Activated T-cell treated with anti-CD3 and anti-CD28 coated beads, Interleukin-2, amount 50 U/mL, for 72 hours (primary cell): ENCODE data around the gene TM4SF5. TPM values are rescaled to one million over a fixed set of nuclear protein-coding genes. Genes with fewer than 3 reads are reported as not detected.

ENCODE experiments used
- ATAC-seq, 2 donors: fragments of 150-1000 bp; cut with Tn5 transposase; replicated peaks in 1 of 2; 2 replicates each; pipeline ENCODE4 v1.10.0; 2021; ENCODE audit warnings: moderate library complexity in 2 of 2, mild to moderate bottlenecking in 1 of 2
- DNase-seq, 2 donors: peaks; one replicate each; pipeline ENCODE4 v3.0.0; 2021 to 2022; ENCODE audit warnings: mixed read lengths in 1 of 2
- H3K27ac Mint-ChIP-seq: one replicate; pipeline ENCODE4 v1.8.0; 2022; ENCODE audit warnings: mild to moderate bottlenecking, moderate library complexity, mixed read lengths
- H3K27me3 Mint-ChIP-seq: one replicate; pipeline ENCODE4 v1.8.0; 2022; ENCODE audit warnings: low read depth, mixed read lengths
- H3K36me3 Mint-ChIP-seq, 2 donors: one replicate each; pipeline ENCODE4 v1.8.0; 2022; ENCODE audit warnings: mixed read lengths in 2 of 2, mild to moderate bottlenecking in 1 of 2; ENCODE audit not compliant: insufficient read depth in 2 of 2
- H3K4me1 Mint-ChIP-seq: one replicate; pipeline ENCODE4 v1.8.0; 2022; ENCODE audit warnings: low read depth, mixed read lengths
- H3K4me3 Mint-ChIP-seq, 2 donors: one replicate each; pipeline ENCODE4 v1.8.0; 2022; ENCODE audit warnings: mild to moderate bottlenecking in 2 of 2, mixed read lengths in 2 of 2, moderate library complexity in 2 of 2
- H3K9me3 Mint-ChIP-seq, 2 donors: one replicate each; pipeline ENCODE4 v1.8.0; 2022; ENCODE audit warnings: mixed read lengths in 2 of 2
- total RNA-seq, 2 donors: library from RNA; stranded (reverse); gene quantifications; one replicate each; pipeline ENCODE4 v1.2.3, GENCODE V29; 2022

Gene TM4SF5
- not detected for total RNA-seq

DNA sequence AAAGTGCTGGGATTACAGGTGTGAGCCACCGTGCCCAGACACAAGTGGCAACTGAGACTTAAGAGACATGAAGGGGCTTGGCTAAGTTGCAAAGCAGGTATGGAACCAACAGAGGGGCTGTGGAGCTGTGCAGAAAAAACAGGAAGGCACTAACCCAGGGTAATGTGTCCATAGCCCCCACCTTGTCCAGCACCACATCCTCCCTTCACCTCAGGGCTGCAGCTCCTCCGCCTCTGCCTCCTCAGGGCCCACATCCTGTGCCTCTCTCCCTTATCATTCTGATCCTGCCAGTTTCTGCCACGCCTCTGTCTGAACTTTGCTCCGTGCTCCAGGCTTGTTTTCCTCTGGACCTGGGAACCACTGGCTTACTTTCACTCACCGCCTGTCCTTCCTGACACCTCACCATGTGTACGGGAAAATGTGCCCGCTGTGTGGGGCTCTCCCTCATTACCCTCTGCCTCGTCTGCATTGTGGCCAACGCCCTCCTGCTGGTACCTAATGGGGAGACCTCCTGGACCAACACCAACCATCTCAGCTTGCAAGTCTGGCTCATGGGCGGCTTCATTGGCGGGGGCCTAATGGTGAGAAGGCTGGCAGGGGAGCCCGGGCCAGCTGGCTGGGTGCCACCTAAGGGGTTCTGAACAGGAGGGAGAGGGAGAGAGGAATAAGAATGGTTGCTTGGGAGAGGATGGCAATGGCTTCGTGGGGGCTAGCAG is at the start of gene TM4SF5:
Gene TM4SF5 (plus strand): TSS at position 368 of the 716 bp plus-strand sequence. CDS start 37 bp downstream, at position 405.
- Mint-ChIP-seq H3K4me3 (no peak within 1 kb of the TSS), H3K27me3 (no peaks in the 10 kb centered on the region), H3K4me1 (peaks cover 6% of the 10 kb centered on the region), H3K27ac (no peak within 1 kb of the TSS), H3K36me3 (no peaks in the 10 kb centered on the region), H3K9me3 (no peaks in the 10 kb centered on the region)
- DNase-seq: no peak
- peak in 1 of 2 donors; percentile 43 for ATAC-seq

- Mint-ChIP-seq H3K27ac (no peak overlapping the region), H3K4me3 (no peak overlapping the region), H3K27me3 (no peaks in the 10 kb centered on the region), H3K9me3 (no peaks in the 10 kb centered on the region), H3K36me3 (peaks cover 8 to 10% of the 10 kb centered on the region in 2 donors), H3K4me1 (peaks cover 22% of the 10 kb centered on the region)
- no peak for DNase-seq
- ATAC-seq: no peak
These were observed 48.9 kb upstream of the TM4SF5 start for GRCh38 chr17:4722678-4723240.

DNA sequence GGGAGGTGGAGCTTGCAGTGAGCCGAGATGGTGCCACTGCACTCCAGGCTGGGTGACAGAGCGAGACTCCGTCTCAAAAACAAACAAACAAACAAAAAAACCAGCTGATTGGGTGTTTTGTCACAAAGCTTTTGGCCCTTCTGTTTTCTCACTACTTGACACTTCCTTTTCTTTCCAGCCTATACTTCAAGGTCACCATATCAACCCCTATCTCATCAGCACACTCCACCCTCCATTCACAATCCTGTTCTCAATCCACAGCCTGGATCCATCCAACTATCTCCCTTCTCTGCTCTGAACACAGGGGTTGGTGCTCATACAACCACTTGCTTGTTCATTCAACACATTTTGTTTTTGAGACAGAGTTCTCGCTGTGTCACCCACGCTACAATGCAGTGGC is 47.0 kb upstream of the TM4SF5 start:
- no peaks in the 10 kb centered on the region for H3K9me3 Mint-ChIP-seq
- DNase-seq (no peak), ATAC-seq (no peak)
- peaks cover 35% of the 10 kb centered on the region for H3K4me1 Mint-ChIP-seq
- no peaks in the 10 kb centered on the region for H3K27me3 Mint-ChIP-seq
- no peak overlapping the region for H3K27ac Mint-ChIP-seq
- H3K36me3 Mint-ChIP-seq: peaks cover 2 to 4% of the 10 kb centered on the region in 2 donors
- H3K4me3 Mint-ChIP-seq: no peak overlapping the region

DNA sequence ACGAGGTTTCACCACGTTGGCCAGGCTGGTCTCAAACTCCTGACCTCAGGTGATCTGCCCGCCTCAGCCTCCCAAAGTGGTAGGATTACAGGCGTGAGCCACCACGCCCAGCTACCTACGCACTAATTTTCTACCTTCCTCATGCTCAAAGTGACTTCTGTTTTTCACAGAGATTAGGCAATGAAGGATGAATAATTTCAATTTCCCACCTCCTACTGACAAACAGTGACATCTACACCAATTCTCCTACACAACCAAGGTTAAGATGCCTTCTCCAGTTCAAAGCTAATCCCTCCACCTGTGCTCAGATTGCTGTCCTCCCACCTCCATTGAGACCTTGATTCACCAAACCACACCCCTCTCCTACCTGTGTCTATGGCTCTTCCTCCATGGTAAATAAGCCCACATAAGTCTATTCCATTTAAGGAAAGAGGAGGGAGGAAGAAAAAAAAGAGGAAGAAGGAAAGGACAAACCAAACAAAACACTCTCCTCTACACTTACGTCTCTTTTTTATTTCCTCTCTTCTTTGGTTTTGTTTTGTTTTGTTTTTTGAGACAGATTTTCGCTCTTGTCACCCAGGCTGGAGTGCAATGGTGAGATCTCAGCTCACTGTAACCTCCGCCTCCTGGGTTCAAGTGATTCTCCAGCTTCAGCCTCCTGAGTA is 45.9 kb upstream of the TM4SF5 start:
- H3K27ac Mint-ChIP-seq: peak overlapping the region; percentile 22
- H3K36me3 Mint-ChIP-seq: peaks cover 0 to 2% of the 10 kb centered on the region in 2 donors
- H3K9me3 Mint-ChIP-seq: no peaks in the 10 kb centered on the region
- no peak for DNase-seq
- H3K4me3 Mint-ChIP-seq: no peak overlapping the region
- H3K4me1 Mint-ChIP-seq: peaks cover 39% of the 10 kb centered on the region
- no peak for ATAC-seq
- no peaks in the 10 kb centered on the region for H3K27me3 Mint-ChIP-seq

DNA sequence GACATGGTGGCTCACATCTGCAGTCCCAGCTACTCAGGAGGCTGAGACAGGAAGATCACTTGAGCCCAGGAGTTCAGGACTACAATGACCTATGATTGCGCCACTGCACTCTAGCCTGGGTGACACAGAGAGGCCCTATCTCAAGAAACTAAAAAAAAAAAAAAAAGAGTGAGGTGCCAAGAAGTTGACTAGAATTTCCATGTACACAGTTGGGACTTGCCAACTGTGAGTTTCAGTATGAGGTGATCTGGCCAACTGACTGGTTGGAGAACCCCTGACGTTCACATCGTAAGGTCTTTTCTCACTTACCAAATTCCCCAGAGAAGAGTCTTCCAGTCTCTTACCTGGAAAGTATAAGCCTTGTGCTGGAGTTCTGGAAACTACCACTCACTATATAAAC is 43.6 kb upstream of the TM4SF5 start:
- ATAC-seq (peak; percentile 44 to 61), DNase-seq (peak; percentile 48 to 51)
- H3K4me1 Mint-ChIP-seq: peaks cover 57% of the 10 kb centered on the region
- no peaks in the 10 kb centered on the region for H3K9me3 Mint-ChIP-seq
- peaks cover 2% of the 10 kb centered on the region in 2 donors for H3K36me3 Mint-ChIP-seq
- H3K27ac Mint-ChIP-seq: peak overlapping the region; percentile 97
- H3K27me3 Mint-ChIP-seq: no peaks in the 10 kb centered on the region
- H3K4me3 Mint-ChIP-seq: peak overlapping the region; percentile 77 to 92

- Mint-ChIP-seq H3K4me1 (peaks cover 55% of the 10 kb centered on the region), H3K27me3 (peaks cover 3% of the 10 kb centered on the region), H3K4me3 (peak overlapping the region in 1 of 2 donors; percentile 20), H3K9me3 (no peaks in the 10 kb centered on the region), H3K27ac (no peak overlapping the region), H3K36me3 (peaks cover 2% of the 10 kb centered on the region in 2 donors)
- no peak for ATAC-seq
- no peak for DNase-seq
These were observed 38.6 kb upstream of the TM4SF5 start for GRCh38 chr17:4733073-4733531.

DNA sequence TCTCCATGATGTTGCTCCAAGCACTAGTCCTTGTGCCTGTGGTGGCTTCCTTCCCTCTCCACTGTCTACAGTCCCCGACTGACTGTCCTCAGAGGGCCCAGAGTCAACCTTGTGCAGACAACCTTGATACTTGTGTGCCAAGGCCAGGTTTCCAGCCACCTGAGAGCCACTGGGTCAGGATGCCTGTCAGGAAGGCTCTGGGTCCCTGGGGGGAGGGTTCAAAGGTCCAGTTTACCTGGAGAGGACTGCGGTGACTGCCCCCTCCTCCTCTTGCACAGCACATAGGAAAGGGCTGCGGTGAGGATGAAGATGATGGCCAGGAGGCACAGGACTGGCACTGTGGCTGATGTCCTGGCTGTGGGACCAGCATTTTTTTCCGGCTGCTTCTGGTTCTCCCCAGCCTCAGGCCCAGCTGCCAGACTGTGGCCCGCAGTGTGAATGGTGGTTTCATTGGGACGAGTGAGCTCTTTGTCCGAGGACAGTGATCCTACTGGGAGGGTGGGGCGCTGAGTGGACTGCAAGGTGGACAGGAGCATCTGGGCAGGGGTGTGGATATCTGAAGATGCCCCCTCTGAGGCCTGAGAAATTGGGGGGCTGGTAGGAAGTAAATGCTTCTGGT is 36.7 kb upstream of the TM4SF5 start:
- no peaks in the 10 kb centered on the region for H3K9me3 Mint-ChIP-seq
- no peak overlapping the region for H3K27ac Mint-ChIP-seq
- ATAC-seq (no peak), DNase-seq (no peak)
- peaks cover 13% of the 10 kb centered on the region for H3K27me3 Mint-ChIP-seq
- peaks cover 2% of the 10 kb centered on the region in 2 donors for H3K36me3 Mint-ChIP-seq
- H3K4me3 Mint-ChIP-seq: no peak overlapping the region
- H3K4me1 Mint-ChIP-seq: peaks cover 50% of the 10 kb centered on the region

GRCh38 chr17:4735876-4736651 is 35.6 kb upstream of the TM4SF5 start:
- ATAC-seq (no peak), DNase-seq (no peak)
- no peaks in the 10 kb centered on the region for H3K9me3 Mint-ChIP-seq
- H3K4me1 Mint-ChIP-seq: peaks cover 46% of the 10 kb centered on the region
- H3K4me3 Mint-ChIP-seq: no peak overlapping the region
- H3K27me3 Mint-ChIP-seq: peaks cover 24% of the 10 kb centered on the region
- H3K36me3 Mint-ChIP-seq: peaks cover 2 to 3% of the 10 kb centered on the region in 2 donors
- H3K27ac Mint-ChIP-seq: no peak overlapping the region

DNA sequence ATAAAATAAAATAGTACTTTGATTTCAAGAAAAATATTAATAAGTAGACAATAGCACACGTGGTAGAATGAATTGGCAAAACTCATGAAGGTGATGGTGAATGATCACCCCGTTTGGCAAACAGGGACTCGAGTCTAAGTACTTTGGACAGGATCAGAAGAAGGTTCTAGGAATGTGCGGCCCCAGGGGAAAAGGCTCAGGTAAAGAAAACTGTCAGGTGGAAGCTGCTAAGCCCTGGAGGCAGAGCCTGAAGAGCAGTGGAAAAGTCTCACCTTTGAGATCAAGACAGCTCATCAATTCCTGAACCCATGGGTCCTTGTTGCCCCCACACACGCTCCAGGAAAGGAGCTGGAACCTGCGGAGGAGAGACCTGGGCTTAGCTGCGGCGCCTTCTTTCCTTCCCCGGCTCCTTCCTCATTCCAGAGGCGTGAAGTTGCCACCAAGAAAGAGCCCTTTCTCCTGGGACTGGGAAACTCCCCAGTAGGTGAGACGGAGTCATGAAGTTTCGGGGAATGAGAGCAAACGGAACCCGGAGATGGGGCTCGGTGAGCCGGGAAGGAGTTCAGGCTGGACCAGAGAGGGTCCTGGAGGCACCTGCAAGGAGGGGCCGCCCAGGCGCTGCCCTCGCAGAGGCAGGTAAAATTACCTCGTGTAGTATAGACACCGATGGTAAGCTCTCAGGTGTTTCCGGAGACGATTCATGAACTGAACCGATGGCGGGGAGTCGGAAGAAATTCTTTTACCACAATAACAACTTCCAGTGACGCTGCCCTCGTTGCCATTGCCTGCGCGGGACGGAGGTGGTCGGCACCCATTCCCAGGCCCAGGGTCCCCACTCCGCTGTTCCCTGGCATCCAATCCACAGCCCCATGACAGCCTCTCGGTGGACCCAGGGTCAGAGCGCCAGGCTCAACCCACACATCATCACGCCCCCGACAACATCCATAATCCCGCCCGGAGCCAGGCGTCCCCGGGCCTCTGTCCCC is 33.3 kb upstream of the TM4SF5 start:
- ATAC-seq (peak in 1 of 2 donors; percentile 25), DNase-seq (no peak)
- Mint-ChIP-seq H3K4me3 (peak overlapping the region; percentile 77 to 87), H3K27me3 (peaks cover 33% of the 10 kb centered on the region), H3K36me3 (peaks cover 0 to 1% of the 10 kb centered on the region in 2 donors), H3K9me3 (no peaks in the 10 kb centered on the region), H3K27ac (peak overlapping the region; percentile 52), H3K4me1 (peaks cover 28% of the 10 kb centered on the region)

DNA sequence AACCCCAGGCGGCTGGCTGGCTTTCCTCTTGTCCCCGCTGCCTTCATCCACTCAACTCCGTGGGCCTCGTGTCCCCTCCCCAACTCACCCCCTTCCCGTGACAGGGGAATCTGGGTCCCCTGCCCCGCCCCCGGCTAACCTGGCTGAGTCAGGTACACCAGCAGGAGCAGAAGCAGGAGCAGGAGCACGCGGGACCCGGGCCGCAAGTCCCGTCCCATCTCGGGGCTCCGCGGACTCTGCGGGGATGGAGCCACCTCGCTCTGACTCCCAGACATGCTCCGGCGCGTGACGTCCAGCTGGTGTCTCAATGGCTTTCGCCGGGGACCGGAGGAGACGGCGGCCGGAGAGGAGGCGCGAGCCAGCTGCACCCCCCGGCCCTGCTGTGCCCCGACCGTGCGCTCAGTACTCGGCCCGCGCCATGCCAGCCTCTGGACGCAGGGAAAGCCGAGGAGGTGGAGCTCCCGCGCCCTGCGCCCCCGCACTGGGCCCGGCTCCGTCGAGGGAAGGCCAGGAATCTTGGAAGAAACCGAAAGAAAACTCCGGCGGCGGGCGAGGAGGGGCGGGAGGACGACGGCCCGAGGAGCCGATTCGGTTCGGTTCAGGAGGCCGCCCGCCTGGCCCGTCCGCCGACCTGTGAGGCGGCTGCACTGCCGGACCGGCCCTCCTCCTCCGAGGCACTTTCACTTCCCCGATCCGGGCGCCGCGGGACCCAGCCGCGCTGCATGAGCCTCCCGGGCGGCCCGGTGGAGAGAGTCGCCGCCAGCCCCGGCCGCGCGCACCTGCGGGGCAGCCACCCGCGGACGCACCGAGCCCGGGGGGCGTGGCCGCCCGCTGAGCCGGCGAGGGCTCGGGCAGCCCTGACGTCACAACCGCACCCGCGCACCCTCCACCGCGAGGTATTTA is 32.3 kb upstream of the TM4SF5 start, which contains the start of the genes CXCL16 and ZMYND15:
Gene CXCL16 (minus strand): TSS at position 807 of the 903 bp plus-strand sequence. CDS start 589 bp downstream, at position 218.
Gene ZMYND15 (plus strand): TSS at position 712 of the 903 bp plus-strand sequence. CDS start 716 bp downstream, outside the sequence.
- peaks cover 25% of the 10 kb centered on the region for H3K4me1 Mint-ChIP-seq
- DNase-seq (peak; percentile 67 to 73), ATAC-seq (peak; percentile 77 to 83)
- H3K9me3 Mint-ChIP-seq: no peaks in the 10 kb centered on the region
- H3K27ac Mint-ChIP-seq: no peak within 1 kb of the TSS
- peaks cover 33% of the 10 kb centered on the region for H3K27me3 Mint-ChIP-seq
- peaks cover 0 to 1% of the 10 kb centered on the region in 2 donors for H3K36me3 Mint-ChIP-seq
- H3K4me3 Mint-ChIP-seq: peak within 1 kb of the TSS; percentile 77 to 87

DNA sequence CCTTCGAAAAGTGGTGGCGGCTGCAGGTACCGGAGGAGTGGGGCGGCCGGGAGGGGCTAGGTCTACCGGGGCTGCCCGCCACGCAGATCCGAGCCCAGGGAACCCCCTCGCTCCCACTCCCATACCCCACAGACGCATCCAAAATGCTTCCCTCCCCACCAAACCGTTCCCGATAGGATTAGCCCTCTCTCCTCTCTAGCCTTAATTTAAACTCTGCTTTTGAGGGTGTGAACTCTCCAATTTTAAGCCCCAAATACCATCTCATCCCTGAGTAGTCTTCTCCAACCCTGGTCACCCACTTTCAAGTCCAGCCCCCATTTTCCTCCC is 31.7 kb upstream of the TM4SF5 start:
- H3K27me3 Mint-ChIP-seq: peaks cover 33% of the 10 kb centered on the region
- peaks cover 0 to 1% of the 10 kb centered on the region in 2 donors for H3K36me3 Mint-ChIP-seq
- peaks cover 25% of the 10 kb centered on the region for H3K4me1 Mint-ChIP-seq
- no peak overlapping the region for H3K27ac Mint-ChIP-seq
- ATAC-seq (no peak), DNase-seq (no peak)
- peak overlapping the region; percentile 72 to 76 for H3K4me3 Mint-ChIP-seq
- H3K9me3 Mint-ChIP-seq: no peaks in the 10 kb centered on the region
